A549 (cell line): ENCODE data around the gene PPP2R2C.

Experiments
- CEBPB ChIP-seq, 2 experiments: fragments of >200 bp in 1 of 2; sonication (Bioruptor Twin) in 1 of 2; formaldehyde crosslinking in 1 of 2; IDR thresholded peaks; 2 replicates each; pipeline ENCODE4 v1.6.1; 2012 to 2016
- CTCF ChIP-seq: fragments of >200 bp; sonication (Bioruptor Twin); formaldehyde crosslinking; IDR thresholded peaks from 3 replicates; pipeline ENCODE4 v1.5.1; 2016
- EP300 ChIP-seq, 2 experiments: fragments of >200 bp; sonication (Bioruptor Twin); formaldehyde crosslinking; IDR thresholded peaks; 2 replicates in 1 of 2; 3 replicates in 1 of 2; pipeline ENCODE4 v1.6.1; 2016 to 2017
- ESRRA ChIP-seq: fragments of 150-350 bp; IDR thresholded peaks from 2 replicates; pipeline ENCODE4 v1.6.1; 2014; ENCODE audit warnings: mild to moderate bottlenecking, low read length, borderline replicate concordance
- HDAC2 ChIP-seq: fragments of 200-600 bp; sonication (generic); IDR thresholded peaks from 2 replicates; pipeline ENCODE4 v1.6.1; 2016
- MAFK ChIP-seq: fragments of 450-650 bp; IDR thresholded peaks from 2 replicates; pipeline ENCODE4 v1.6.1; 2014; ENCODE audit not compliant: partially characterized antibody
- MAX ChIP-seq: IDR thresholded peaks from 2 replicates; pipeline ENCODE4 v1.6.1; 2012
- POLR2A ChIP-seq: IDR thresholded peaks from 2 replicates; pipeline ENCODE4 v1.6.1; 2012; ENCODE audit warnings: mild to moderate bottlenecking, low read length
- RFX5 ChIP-seq: fragments of 450-650 bp; IDR thresholded peaks from 2 replicates; pipeline ENCODE4 v1.7.1; 2014; ENCODE audit warnings: antibody characterized with exemption, mild to moderate bottlenecking, moderate library complexity
- RNF2 ChIP-seq: fragments of 200-600 bp; sonication (generic); IDR thresholded peaks from 2 replicates; pipeline ENCODE4 v1.6.1; 2016; ENCODE audit warnings: low read depth, mild to moderate bottlenecking, antibody characterized with exemption, moderate library complexity, borderline replicate concordance

- TF ChIP-seq RNF2 = no peak
- no peak for TF ChIP-seq CTCF
- TF ChIP-seq HDAC2 = no peak
- TF ChIP-seq MAX = no peak
- no peak for TF ChIP-seq CEBPB (IDR thresholded peaks at IDR 0.05)
- no peak for TF ChIP-seq ESRRA
- no peak for TF ChIP-seq EP300 (IDR thresholded peaks at IDR 0.05)
- no peak for TF ChIP-seq MAFK
- TF ChIP-seq POLR2A = no peak
- TF ChIP-seq RFX5 = no peak
These were observed 101.1 kb downstream of the PPP2R2C start for GRCh38 chr4:6371271-6371670.
